Lung (tissue), 12 donors: ENCODE results near the gene MFAP5. TPM values are rescaled to one million over a fixed set of nuclear protein-coding genes. Genes with fewer than 3 reads are reported as not detected.

Experiments
- ATAC-seq: fragments of 200-7000 bp; cut with Tn5 transposase; one replicate; pipeline ENCODE4 v1.9.1; 2020; ENCODE audit warnings: moderate number of reproducible peaks; ENCODE audit not compliant: insufficient read depth, low FRiP score
- DNase-seq, 3 donors: peaks; one replicate each; pipeline ENCODE4 v3.0.0-alpha.2; 2013 to 2017
- H3K27ac ChIP-seq, 2 donors: one replicate each; pipeline ENCODE4 v1.5.1; 2013; ENCODE audit warnings: mild to moderate bottlenecking in 2 of 2, moderate library complexity in 2 of 2, control low read depth in 1 of 2, inconsistent platforms in 1 of 2, low read depth in 1 of 2, low read length in 1 of 2
- H3K27me3 ChIP-seq, 3 donors: one replicate each; pipeline ENCODE4 v1.5.1; 2013; ENCODE audit warnings: low read length in 2 of 3; ENCODE audit not compliant: control insufficient read depth in 3 of 3, insufficient read depth in 3 of 3
- H3K36me3 ChIP-seq, 4 donors: one replicate each; pipeline ENCODE4 v1.5.1; 2013; ENCODE audit warnings: low read length in 4 of 4, mild to moderate bottlenecking in 1 of 4, moderate library complexity in 1 of 4; ENCODE audit not compliant: control insufficient read depth in 4 of 4, insufficient read depth in 4 of 4
- H3K4me1 ChIP-seq, 5 donors: one replicate each; pipeline ENCODE4 v1.5.1; 2013; ENCODE audit warnings: low read length in 5 of 5, mild to moderate bottlenecking in 2 of 5, moderate library complexity in 1 of 5; ENCODE audit not compliant: control insufficient read depth in 5 of 5, insufficient read depth in 5 of 5
- H3K4me3 ChIP-seq: one replicate; pipeline ENCODE4 v1.5.1; 2013; ENCODE audit warnings: mild to moderate bottlenecking, control low read depth, moderate library complexity
- H3K9ac ChIP-seq, 2 donors: one replicate each; pipeline ENCODE4 v1.5.1; 2013; ENCODE audit warnings: low read length in 2 of 2, control low read depth in 1 of 2; ENCODE audit not compliant: insufficient read depth in 1 of 2
- H3K9me3 ChIP-seq, 4 donors: one replicate each; pipeline ENCODE4 v1.5.1; 2013; ENCODE audit warnings: low read length in 3 of 4, mild to moderate bottlenecking in 1 of 4, moderate library complexity in 1 of 4; ENCODE audit not compliant: control insufficient read depth in 4 of 4, insufficient read depth in 3 of 4
- WGBS, 2 donors: extraction: QIAGEN DNeasy Blood & Tissue Kit; methylation state at CpG; one replicate each; pipeline ENCODE4 v1.1.7; 2013; 5-methylcytosine and 5-hydroxymethylcytosine counted together
- polyA plus RNA-seq, 2 donors: library from polyadenylated mRNA; stranded (reverse); fragments of 200-250 nt; gene quantifications; one replicate each; pipeline ENCODE4 v1.2.1, GENCODE V29; 2013
- total RNA-seq, 2 donors: library from RNA; depleted of rRNA in 1 of 2; stranded (reverse); fragments of >200 nt in 1 of 2; gene quantifications; one replicate each; pipeline ENCODE4 v1.2.1, GENCODE V29; 2014 to 2021
- TF ChIP-seq, protein P1 (sequence below): IDR thresholded peaks from 2 replicates; pipeline ENCODE4 v1.5.1; 2012; ENCODE audit warnings: mild to moderate bottlenecking; ENCODE audit errors: control extremely low read depth, extremely low read depth
- donor health status: control.
- donor health status: control.
- donor health status: Bipolar disorder and iron deficiency.
- donor health status: healthy.
- donor health status: DM: yes; HTN: yes; CAD: no.

MFAP5 gene
- total and polyA plus RNA-seq, 4 donors = 1.6 to 10.0 (median 3.5) TPM

DNA sequence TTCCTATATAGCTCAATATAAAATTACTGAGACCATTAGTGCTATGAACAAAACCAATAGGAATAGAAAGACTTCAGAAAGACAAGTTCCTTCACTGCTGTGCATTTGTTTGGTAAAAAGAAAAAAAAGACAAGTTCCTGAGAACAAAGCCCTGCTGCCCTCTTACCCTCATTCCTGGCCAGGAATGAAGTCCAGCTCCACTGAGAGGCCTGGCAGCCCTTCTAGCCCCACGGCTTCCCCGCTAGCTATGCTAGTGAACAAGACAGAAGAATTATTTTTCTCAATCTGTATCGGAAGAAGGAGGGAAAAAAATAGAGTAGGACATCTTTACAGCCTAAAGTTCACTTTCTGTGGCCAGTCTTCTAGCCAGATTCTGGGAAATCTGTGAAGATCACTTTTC, 1.6 kb downstream of the MFAP5 start:
- DNase-seq = no peak
- Histone ChIP-seq H3K27ac (no peak overlapping the region), H3K36me3 (no peaks in the 10 kb centered on the region), H3K4me3 (no peak overlapping the region), H3K4me1 (no peaks in the 10 kb centered on the region), H3K9me3 (no peaks in the 10 kb centered on the region), H3K27me3 (no peaks in the 10 kb centered on the region), H3K9ac (no peak overlapping the region)
- 88 to 92% methylated on average over 3 of the region's 3 CpGs for WGBS, 2 donors
- ATAC-seq = no peak
- TF ChIP-seq, protein P1, sequence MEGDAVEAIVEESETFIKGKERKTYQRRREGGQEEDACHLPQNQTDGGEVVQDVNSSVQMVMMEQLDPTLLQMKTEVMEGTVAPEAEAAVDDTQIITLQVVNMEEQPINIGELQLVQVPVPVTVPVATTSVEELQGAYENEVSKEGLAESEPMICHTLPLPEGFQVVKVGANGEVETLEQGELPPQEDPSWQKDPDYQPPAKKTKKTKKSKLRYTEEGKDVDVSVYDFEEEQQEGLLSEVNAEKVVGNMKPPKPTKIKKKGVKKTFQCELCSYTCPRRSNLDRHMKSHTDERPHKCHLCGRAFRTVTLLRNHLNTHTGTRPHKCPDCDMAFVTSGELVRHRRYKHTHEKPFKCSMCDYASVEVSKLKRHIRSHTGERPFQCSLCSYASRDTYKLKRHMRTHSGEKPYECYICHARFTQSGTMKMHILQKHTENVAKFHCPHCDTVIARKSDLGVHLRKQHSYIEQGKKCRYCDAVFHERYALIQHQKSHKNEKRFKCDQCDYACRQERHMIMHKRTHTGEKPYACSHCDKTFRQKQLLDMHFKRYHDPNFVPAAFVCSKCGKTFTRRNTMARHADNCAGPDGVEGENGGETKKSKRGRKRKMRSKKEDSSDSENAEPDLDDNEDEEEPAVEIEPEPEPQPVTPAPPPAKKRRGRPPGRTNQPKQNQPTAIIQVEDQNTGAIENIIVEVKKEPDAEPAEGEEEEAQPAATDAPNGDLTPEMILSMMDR = no peak

DNA sequence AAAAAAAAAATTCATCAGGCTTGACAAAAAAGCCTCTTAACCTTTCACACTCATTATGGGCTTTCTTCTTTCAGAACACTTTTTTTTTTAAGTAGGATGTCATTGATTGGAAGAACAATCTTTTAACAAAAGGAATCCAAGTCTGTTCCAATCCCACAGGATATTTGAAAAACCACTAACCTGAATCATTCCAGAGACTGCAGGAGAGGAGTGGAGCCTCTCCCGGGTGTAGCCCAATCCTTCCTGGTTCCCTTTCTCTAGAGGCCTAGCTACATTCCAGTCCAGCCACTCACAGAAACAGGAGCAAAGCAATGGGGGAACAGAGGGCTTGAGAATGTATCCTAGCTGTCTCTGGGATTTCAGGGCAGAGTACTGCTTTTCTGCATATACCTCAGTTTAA, 4.3 kb downstream of the MFAP5 start:
- DNase-seq = no peak
- Histone ChIP-seq H3K27me3 (no peaks in the 10 kb centered on the region), H3K9me3 (no peaks in the 10 kb centered on the region), H3K4me3 (no peak overlapping the region), H3K9ac (no peak overlapping the region), H3K27ac (no peak overlapping the region), H3K4me1 (no peaks in the 10 kb centered on the region), H3K36me3 (no peaks in the 10 kb centered on the region)
- TF ChIP-seq, protein P1 = no peak
- 47 to 62% methylated on average over 1 of the region's 1 CpG for WGBS, 2 donors
- no peak for ATAC-seq

DNA sequence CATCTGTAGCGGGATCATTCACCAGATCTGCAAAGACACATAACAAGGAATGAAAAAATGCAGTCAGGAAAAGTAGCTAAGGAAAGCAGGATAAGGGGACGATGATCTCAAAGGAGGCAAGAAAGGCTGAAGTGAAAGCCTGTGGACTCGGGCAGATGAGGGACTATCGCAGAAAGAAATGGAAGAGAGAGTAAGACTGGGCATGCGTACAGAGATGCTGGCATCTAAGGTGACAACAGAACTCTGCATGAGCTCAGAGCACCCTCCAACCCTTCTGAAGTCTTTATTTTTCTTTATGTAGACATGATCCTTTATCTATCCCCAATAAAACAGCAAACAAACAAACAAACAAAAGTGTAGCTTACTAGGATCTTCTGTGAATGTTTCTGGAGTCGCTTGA, 7.2 kb downstream of the MFAP5 start:
- no peak overlapping the region for H3K27ac ChIP-seq
- no peaks in the 10 kb centered on the region for H3K9me3 ChIP-seq
- no peaks in the 10 kb centered on the region for H3K4me1 ChIP-seq
- no peak overlapping the region for H3K4me3 ChIP-seq
- ATAC-seq (no peak), DNase-seq (no peak)
- TF ChIP-seq, protein P1 = no peak
- H3K36me3 ChIP-seq = no peaks in the 10 kb centered on the region
- H3K27me3 ChIP-seq = no peaks in the 10 kb centered on the region
- 82 to 85% methylated on average over 6 of the region's 6 CpGs for WGBS, 2 donors
- H3K9ac ChIP-seq = no peak overlapping the region

DNA sequence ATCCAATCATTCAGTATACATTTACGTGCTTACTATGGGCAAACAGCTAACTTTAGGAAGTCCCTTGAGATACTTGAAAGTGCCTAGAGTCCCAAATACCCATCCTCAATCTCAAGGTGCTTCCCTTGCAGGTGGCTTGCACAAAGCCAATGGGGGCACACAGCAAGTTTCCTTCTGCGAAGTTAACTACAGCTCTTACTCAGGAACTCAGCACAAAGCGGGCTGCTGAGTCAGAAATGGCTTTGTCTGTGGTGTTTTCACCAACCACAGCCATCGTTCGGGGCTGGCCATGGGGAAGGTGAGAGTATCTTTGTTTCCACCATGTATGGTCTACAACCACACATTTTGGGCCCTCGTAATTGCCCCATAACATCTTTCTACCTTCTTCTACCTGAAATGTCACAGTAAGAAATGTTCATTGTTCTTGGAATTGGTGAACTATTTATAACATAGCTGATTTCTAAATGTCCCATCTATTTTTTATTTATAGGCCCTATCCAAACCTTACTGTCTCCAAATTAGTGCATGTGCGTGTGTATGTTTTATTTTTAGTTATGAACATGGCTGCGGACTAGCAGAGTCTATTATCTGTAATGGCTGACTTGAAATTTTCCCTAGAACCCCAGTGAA, 13.9 kb downstream of the MFAP5 start:
- 80 to 81% methylated on average over 8 of the region's 8 CpGs for WGBS, 2 donors
- ATAC-seq (no peak), DNase-seq (no peak)
- Histone ChIP-seq H3K4me3 (no peak overlapping the region), H3K27me3 (no peaks in the 10 kb centered on the region), H3K4me1 (no peaks in the 10 kb centered on the region), H3K9me3 (no peaks in the 10 kb centered on the region), H3K27ac (no peak overlapping the region), H3K9ac (no peak overlapping the region), H3K36me3 (no peaks in the 10 kb centered on the region)
- TF ChIP-seq, protein P1 = no peak
